GM12875 (cell line): Measurements from ENCODE around the gene JAKMIP3.

Experiments
- H3K4me3 ChIP-seq: one replicate; pipeline ENCODE4 v1.5.1; 2011; ENCODE audit warnings: low read depth, low read length, control low read depth
- TF ChIP-seq, protein P1 (sequence below): IDR thresholded peaks from 2 replicates; pipeline ENCODE4 v1.5.1; 2011; ENCODE audit warnings: low read depth, mild to moderate bottlenecking, control low read depth, inconsistent platforms, low read length, moderate library complexity, borderline replicate concordance; ENCODE audit not compliant: insufficient read depth

The JAKMIP3 gene

DNA sequence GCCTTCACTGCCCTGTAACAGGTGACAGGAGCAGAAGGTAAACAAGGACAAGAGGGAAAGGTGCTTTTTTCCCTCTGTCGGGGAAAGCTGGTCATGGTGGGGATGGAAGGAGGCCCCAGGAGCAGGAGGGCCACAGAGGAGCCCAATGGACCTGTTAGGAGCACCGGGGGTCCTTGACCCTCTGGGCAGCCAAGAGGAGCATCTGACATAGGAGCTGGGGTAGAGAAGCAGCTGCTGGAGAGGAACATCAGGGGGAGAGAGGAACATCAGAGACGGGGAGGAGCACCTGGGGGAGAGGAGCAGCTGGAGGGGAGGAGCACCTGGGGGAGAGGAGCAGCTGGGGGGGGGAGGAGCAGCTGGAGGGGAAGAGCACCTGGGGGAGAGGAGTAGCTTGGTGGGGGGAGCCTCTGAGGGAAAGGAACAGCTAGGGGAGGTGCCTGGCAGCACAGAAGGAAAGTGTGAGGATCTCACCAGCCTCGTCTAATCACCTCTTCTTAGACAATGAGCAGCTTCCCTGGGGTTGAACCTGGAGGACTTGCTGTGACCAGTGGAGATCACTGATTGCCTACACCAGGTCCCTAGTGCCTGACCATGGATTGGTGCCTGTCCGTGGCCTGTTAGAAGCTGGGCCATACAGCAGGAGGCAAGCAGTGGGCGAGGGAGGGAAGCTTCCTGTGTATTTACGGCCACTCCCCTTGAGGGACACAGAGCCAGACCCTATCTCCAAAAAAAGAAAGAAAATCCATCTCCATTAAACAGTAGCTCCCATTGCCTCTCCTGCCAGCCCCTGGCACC, 37.6 kb downstream of the JAKMIP3 start:
- H3K4me3 ChIP-seq: no peak overlapping the region
- TF ChIP-seq, protein P1, sequence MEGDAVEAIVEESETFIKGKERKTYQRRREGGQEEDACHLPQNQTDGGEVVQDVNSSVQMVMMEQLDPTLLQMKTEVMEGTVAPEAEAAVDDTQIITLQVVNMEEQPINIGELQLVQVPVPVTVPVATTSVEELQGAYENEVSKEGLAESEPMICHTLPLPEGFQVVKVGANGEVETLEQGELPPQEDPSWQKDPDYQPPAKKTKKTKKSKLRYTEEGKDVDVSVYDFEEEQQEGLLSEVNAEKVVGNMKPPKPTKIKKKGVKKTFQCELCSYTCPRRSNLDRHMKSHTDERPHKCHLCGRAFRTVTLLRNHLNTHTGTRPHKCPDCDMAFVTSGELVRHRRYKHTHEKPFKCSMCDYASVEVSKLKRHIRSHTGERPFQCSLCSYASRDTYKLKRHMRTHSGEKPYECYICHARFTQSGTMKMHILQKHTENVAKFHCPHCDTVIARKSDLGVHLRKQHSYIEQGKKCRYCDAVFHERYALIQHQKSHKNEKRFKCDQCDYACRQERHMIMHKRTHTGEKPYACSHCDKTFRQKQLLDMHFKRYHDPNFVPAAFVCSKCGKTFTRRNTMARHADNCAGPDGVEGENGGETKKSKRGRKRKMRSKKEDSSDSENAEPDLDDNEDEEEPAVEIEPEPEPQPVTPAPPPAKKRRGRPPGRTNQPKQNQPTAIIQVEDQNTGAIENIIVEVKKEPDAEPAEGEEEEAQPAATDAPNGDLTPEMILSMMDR: no peak

DNA sequence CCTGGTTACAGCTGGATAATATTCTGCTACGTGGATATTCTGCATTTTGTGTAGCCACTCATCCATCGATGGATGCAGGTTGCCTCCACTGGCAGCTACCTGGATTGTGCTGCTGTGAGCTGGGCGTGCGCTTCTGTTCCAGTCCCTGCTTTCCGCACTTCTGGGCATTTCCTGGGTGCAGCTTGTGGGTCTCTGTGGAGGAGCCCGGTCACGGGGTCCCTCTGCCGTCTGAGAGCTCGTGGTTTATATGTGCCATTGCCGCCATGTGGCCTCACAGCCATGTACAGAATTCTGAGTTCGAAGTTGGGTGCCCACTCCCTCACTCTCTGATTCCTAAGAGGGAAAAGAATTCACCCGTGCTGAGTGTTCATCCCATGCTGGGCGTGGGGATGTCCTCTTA, 38.3 kb downstream of the JAKMIP3 start:
- H3K4me3 ChIP-seq: no peak overlapping the region
- TF ChIP-seq, protein P1: no peak

- TF ChIP-seq, protein P1: no peak
- H3K4me3 ChIP-seq: no peak overlapping the region
Measured at GRCh38 chr10:132104471-132105301, 38.9 kb downstream of the JAKMIP3 start.

GRCh38 chr10:132105302-132105995, 39.7 kb downstream of the JAKMIP3 start:
- TF ChIP-seq, protein P1: no peak
- H3K4me3 ChIP-seq: no peak overlapping the region

- H3K4me3 ChIP-seq: no peak overlapping the region
- TF ChIP-seq, protein P1: no peak
Measured at GRCh38 chr10:132106431-132106830, 40.7 kb downstream of the JAKMIP3 start.

DNA sequence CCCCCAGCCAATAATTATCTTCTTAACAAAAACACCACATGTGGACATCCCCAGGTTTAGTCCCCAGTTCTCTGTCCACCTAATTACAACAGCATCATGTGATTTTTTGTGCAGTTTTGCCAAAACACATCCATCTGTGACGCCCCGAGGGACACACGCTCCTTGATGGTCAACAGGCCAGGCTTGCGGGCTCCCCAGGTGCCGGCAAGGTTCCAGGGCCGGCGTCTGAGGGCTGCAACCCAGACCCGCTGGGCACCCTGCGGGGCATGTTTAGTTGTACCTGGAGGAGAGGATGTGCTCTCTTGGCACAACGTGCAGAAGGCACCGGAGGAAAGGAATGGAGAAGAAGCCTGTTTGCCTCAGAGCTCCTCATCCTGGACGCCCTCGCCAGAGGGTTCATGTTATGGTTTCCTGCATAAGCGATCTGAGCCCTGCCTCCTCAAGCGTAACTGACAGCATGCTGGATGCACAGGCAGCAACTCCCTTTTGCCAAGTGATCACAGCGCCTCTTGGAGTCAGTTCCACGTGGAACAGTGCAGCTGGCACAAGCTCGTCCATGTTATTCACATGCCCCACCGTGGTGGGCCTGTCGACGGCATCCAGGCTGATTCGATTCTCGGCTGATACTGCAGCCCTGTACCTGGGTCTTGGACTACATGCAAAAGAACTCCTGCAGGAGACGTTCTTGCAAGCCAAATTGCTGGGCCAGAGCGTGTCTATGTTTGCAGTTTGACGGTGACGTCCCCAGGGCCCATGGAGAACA, 41.6 kb downstream of the JAKMIP3 start:
- no peak overlapping the region for H3K4me3 ChIP-seq
- TF ChIP-seq, protein P1: no peak
